OCI-M2 (cell line): Measurements from ENCODE around the gene DGLUCY.

Source experiments
- DNase-seq: peaks from one replicate; lab custom pipeline; 2025; ENCODE audit not compliant: unreplicated experiment; lab: John Stamatoyannopoulos, UW

DGLUCY gene

GRCh38 chr14:91273885-91274273, 160.0 kb downstream of the DGLUCY start:
- DNase-seq = no peak

GRCh38 chr14:91274796-91275195, 160.9 kb downstream of the DGLUCY start:
- DNase-seq = no peak
